ENCODE data around the gene EVC2. TPM values are rescaled to one million over a fixed set of nuclear protein-coding genes. Genes with fewer than 3 reads are reported as not detected.

Gene EVC2
- total RNA-seq, 1 experiment from 2014 or later: 3.2 TPM

DNA sequence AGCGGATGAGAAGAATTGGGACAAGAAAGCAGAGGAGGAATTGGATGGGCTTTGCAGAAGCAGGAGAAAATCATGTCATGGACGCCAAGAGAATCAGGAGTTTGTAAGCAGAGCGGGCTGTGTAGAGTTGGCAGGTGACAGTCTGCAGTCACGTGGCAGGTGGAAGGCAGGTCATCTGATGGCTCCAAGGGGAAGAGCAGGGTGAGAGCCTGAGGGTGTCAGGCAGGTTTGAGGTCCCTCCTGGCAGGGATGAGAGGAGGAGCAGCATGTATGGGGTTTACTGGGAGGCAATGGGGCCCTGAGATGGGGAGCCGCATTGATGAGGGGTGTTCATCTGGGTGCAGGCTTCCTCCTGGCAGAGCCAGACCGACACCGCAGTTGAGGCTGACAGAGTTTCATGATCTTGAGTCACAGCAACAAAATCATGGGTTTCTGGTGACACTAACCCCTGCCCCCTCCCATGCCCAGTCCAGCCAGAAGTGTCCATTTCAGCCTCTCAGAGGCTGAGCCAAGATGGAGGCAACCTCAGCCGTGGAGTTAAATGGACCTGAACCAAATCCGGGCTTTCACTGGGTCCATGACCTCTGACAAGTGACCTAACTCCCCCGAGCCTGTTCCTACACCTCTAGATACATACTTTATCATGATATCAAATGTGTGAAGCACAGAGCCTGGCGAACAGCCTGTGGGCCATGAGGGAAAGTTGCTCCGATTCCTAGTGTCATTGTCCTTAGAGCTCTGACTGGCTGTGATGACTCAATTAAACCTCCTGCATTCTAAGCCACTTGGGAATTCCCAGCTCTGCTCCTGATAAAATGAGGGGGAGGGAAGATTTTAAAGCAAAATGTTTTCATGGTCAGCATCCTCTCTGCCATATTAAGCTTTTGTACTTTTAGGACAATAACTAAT is 38.7 kb upstream of the EVC2 start:
- peaks cover 19% of the 10 kb centered on the region for H3K4me1 ChIP-seq (ENCODE audit: insufficient read depth, low read length)
- TF ChIP-seq CTCF (conservative IDR thresholded peaks at IDR 0.05; ENCODE audit: low read depth, low read length): no peak
- no peak for TF ChIP-seq EZH2 (IDR thresholded peaks at IDR 0.05; ENCODE audit: low read length, unreplicated experiment)
- H2AFZ ChIP-seq (ENCODE audit: low read length): no peak overlapping the region
- peak overlapping the region; percentile 80 for H3K9ac ChIP-seq (ENCODE audit: low read length)
- no peaks in the 10 kb centered on the region for H3K27me3 ChIP-seq (ENCODE audit: low read length)
- peak overlapping the region; percentile 98 for H3K27ac ChIP-seq (ENCODE audit: low read length)
- POLR2A ChIA-PET (ENCODE audit: unreplicated experiment): interaction anchor here (0.6 kb wide), 1 partner anchor 1499 kb away, joined by 5 read pairs; no protein-coding TSS in a partner anchor
- peak; percentile 72 for ATAC-seq
- H3K4me2 ChIP-seq (ENCODE audit: low read length): peak overlapping the region; percentile 67
- H3K79me2 ChIP-seq (ENCODE audit: low read length): no peaks in the 10 kb centered on the region
- no TSS peak for BruUV-seq (replicated peaks)
- H3F3A ChIP-seq (ENCODE audit: low read length, unreplicated experiment): no peaks in the 10 kb centered on the region
- no peaks in the 10 kb centered on the region for H3K9me2 ChIP-seq (replicated peaks; ENCODE audit: low read length)
- no peaks in the 10 kb centered on the region for H3K9me3 ChIP-seq (ENCODE audit: low read length)
- CTCF ChIA-PET: no interaction called here
- intact Hi-C loops (cut with micrococcal nuclease): loop anchor here (5.0 kb wide), 1 partner anchor 110 kb away; no protein-coding TSS in a partner anchor
- no peak overlapping the region for H3K4me3 ChIP-seq (ENCODE audit: low read length)
- H4K20me1 ChIP-seq (ENCODE audit: low read length): no peaks in the 10 kb centered on the region
- peak; percentile 56 for DNase-seq
- peaks cover 31% of the 10 kb centered on the region for H3K36me3 ChIP-seq (ENCODE audit: low read depth, low read length)

DNA sequence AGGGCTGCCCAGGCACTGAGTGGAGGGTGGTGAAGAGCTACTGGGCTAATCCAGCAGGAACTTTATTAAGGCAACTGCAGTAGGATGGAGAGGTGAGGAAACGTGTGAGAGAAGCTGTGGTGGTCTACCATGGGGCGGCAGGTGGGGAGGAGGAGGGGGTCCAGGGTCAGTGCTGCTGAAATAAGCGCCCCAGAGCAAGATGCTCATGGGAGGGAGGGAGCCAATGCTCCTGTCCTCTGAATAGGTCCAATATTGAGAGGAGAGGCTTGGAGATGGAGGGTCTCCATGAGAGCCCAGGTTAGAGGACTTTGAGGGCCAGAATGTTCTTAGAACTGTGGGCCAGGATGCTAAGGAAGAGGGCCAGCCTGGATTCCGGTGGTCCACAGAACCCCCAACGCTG is 37.9 kb upstream of the EVC2 start:
- no peaks in the 10 kb centered on the region for H3K27me3 ChIP-seq (ENCODE audit: low read length)
- no peak overlapping the region for H3K4me2 ChIP-seq (ENCODE audit: low read length)
- no peaks in the 10 kb centered on the region for H3K9me2 ChIP-seq (replicated peaks; ENCODE audit: low read length)
- H2AFZ ChIP-seq (ENCODE audit: low read length): no peak overlapping the region
- no peaks in the 10 kb centered on the region for H3K9me3 ChIP-seq (ENCODE audit: low read length)
- ATAC-seq: no peak
- H3K9ac ChIP-seq (ENCODE audit: low read length): no peak overlapping the region
- intact Hi-C loops (cut with micrococcal nuclease): loop anchor here (5.0 kb wide), 1 partner anchor 109 kb away; no protein-coding TSS in a partner anchor
- no TSS peak for BruUV-seq (replicated peaks)
- no peak for DNase-seq
- CTCF ChIA-PET: no interaction called here
- H3K4me3 ChIP-seq (ENCODE audit: low read length): no peak overlapping the region
- POLR2A ChIA-PET (ENCODE audit: unreplicated experiment): no interaction called here
- H3K79me2 ChIP-seq (ENCODE audit: low read length): no peaks in the 10 kb centered on the region
- no peaks in the 10 kb centered on the region for H4K20me1 ChIP-seq (ENCODE audit: low read length)
- peak overlapping the region; percentile 98; the same call in 1 of the 2 replicates for H3K27ac ChIP-seq (ENCODE audit: low read length)
- H3K36me3 ChIP-seq (ENCODE audit: low read depth, low read length): peaks cover 33% of the 10 kb centered on the region
- H3K4me1 ChIP-seq (ENCODE audit: insufficient read depth, low read length): peaks cover 19% of the 10 kb centered on the region
- TF ChIP-seq EZH2phosphoT487 (IDR thresholded peaks at IDR 0.05; ENCODE audit: borderline replicate concordance, low read length) (no peak), CTCF (conservative IDR thresholded peaks at IDR 0.05; ENCODE audit: low read depth, low read length) (no peak), EZH2 (IDR thresholded peaks at IDR 0.05; ENCODE audit: low read length, unreplicated experiment) (no peak)
- H3F3A ChIP-seq (ENCODE audit: low read length, unreplicated experiment): no peaks in the 10 kb centered on the region

- no peaks in the 10 kb centered on the region for H3K9me2 ChIP-seq (replicated peaks; ENCODE audit: low read length)
- peaks cover 33% of the 10 kb centered on the region for H3K36me3 ChIP-seq (ENCODE audit: low read depth, low read length)
- H3K4me2 ChIP-seq (ENCODE audit: low read length): no peak overlapping the region
- intact Hi-C loops (cut with micrococcal nuclease): no loop called here
- H3K79me2 ChIP-seq (ENCODE audit: low read length): no peaks in the 10 kb centered on the region
- H3K9me3 ChIP-seq (ENCODE audit: low read length): no peaks in the 10 kb centered on the region
- no peak overlapping the region for H3K4me3 ChIP-seq (ENCODE audit: low read length)
- ChIA-PET POLR2A (ENCODE audit: unreplicated experiment) (no interaction called here), CTCF (no interaction called here)
- ATAC-seq (no peak), DNase-seq (no peak)
- H3F3A ChIP-seq (ENCODE audit: low read length, unreplicated experiment): no peaks in the 10 kb centered on the region
- no peak overlapping the region for H3K27ac ChIP-seq (ENCODE audit: low read length)
- H3K4me1 ChIP-seq (ENCODE audit: insufficient read depth, low read length): peaks cover 15% of the 10 kb centered on the region
- H4K20me1 ChIP-seq (ENCODE audit: low read length): no peaks in the 10 kb centered on the region
- TF ChIP-seq CTCF (conservative IDR thresholded peaks at IDR 0.05; ENCODE audit: low read depth, low read length) (no peak), EZH2phosphoT487 (IDR thresholded peaks at IDR 0.05; ENCODE audit: borderline replicate concordance, low read length) (no peak), EZH2 (IDR thresholded peaks at IDR 0.05; ENCODE audit: low read length, unreplicated experiment) (no peak)
- H3K27me3 ChIP-seq (ENCODE audit: low read length): no peaks in the 10 kb centered on the region
- H2AFZ ChIP-seq (ENCODE audit: low read length): no peak overlapping the region
- BruUV-seq (replicated peaks): no TSS peak
- no peak overlapping the region for H3K9ac ChIP-seq (ENCODE audit: low read length)
Observed at GRCh38 chr4:5742968-5743367, 34.6 kb upstream of the EVC2 start.

Measured in PC-3 (cell line).